Effector memory CD4-positive, alpha-beta T cell (primary cell): ENCODE results near the gene TMEM183A.

Source experiments
- DNase-seq, 3 donors: peaks; one replicate each; pipeline ENCODE4 v3.0.0-alpha.2; 2020
- H3K27ac ChIP-seq: 2 replicates; pipeline ENCODE4 v1.7.0; 2013; ENCODE audit warnings: mild to moderate bottlenecking, low read length, moderate library complexity; ENCODE audit not compliant: insufficient read depth, poor library complexity, severe bottlenecking
- H3K27me3 ChIP-seq: replicated peaks from 2 replicates; pipeline ENCODE4 v1.7.0; 2013; ENCODE audit warnings: mild to moderate bottlenecking, low read length; ENCODE audit not compliant: insufficient read depth, control insufficient read depth, poor library complexity, severe bottlenecking
- H3K36me3 ChIP-seq: 2 replicates; pipeline ENCODE4 v1.7.0; 2013; ENCODE audit warnings: mild to moderate bottlenecking, low read length, moderate library complexity; ENCODE audit not compliant: control insufficient read depth, insufficient read depth
- H3K4me1 ChIP-seq: 2 replicates; pipeline ENCODE4 v1.7.0; 2013; ENCODE audit warnings: low read length, mild to moderate bottlenecking; ENCODE audit not compliant: control insufficient read depth, insufficient read depth, poor library complexity, severe bottlenecking
- H3K4me3 ChIP-seq: 2 replicates; pipeline ENCODE4 v1.7.0; 2013; ENCODE audit warnings: low read length, low read depth, mild to moderate bottlenecking; ENCODE audit not compliant: insufficient read depth, poor library complexity, severe bottlenecking
- H3K9me3 ChIP-seq: 2 replicates; pipeline ENCODE4 v1.7.0; 2013; ENCODE audit warnings: mild to moderate bottlenecking, low read length, moderate library complexity; ENCODE audit not compliant: control insufficient read depth

Gene TMEM183A

GRCh38 chr1:203065191-203065590, 58.0 kb downstream of the TMEM183A start:
- H3K27ac ChIP-seq, result no peak overlapping the region
- no peaks in the 10 kb centered on the region for H3K27me3 ChIP-seq
- no peaks in the 10 kb centered on the region for H3K36me3 ChIP-seq
- H3K9me3 ChIP-seq, result no peaks in the 10 kb centered on the region
- no peak overlapping the region for H3K4me3 ChIP-seq
- H3K4me1 ChIP-seq, result no peaks in the 10 kb centered on the region
- DNase-seq, result no peak

DNA sequence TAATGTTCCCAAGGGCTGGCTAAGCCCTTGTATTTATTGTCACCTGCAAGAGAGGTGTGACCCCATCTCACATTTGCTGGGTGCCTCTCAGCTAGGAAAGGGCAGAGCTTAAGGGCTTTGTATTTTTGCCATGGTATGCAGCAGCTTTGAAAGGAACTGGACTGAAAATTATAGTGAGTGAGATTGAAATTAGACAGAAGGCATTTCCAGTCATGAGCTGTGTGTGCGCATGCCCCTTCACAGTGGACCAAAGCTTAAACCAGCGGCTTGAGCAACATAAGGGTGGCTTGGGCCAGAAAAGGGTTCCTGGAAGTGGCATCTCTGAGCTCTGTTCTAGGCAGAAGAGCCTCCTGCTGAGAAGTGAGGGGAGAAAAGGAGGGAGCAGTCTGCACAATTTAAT, 58.8 kb downstream of the TMEM183A start:
- no peak for DNase-seq
- Histone ChIP-seq H3K9me3 (no peaks in the 10 kb centered on the region), H3K4me1 (no peaks in the 10 kb centered on the region), H3K27ac (no peak overlapping the region), H3K4me3 (no peak overlapping the region), H3K36me3 (no peaks in the 10 kb centered on the region), H3K27me3 (no peaks in the 10 kb centered on the region)

DNA sequence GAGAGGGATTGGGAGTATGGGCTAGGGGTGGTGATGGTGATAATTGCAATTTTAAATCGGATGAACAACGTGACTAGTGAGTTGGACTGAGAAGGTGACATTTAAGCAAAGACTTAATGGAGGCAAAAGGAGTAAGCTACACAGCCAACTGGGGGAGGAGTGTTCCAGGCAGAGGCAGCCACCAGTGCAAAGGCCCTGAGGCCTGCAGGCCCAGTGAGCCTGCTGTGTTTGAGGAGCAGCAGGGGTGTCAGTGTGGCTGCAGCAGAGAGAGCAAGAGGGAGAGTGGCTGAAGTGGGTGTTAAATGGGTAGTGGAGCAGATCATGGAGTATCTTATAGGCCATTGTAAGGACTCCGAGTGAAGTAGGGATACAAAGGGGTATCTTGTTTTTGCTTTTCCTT, 59.8 kb downstream of the TMEM183A start:
- Histone ChIP-seq H3K4me3 (no peak overlapping the region), H3K27me3 (no peaks in the 10 kb centered on the region), H3K36me3 (no peaks in the 10 kb centered on the region), H3K27ac (no peak overlapping the region), H3K4me1 (no peaks in the 10 kb centered on the region), H3K9me3 (no peaks in the 10 kb centered on the region)
- no peak for DNase-seq

DNA sequence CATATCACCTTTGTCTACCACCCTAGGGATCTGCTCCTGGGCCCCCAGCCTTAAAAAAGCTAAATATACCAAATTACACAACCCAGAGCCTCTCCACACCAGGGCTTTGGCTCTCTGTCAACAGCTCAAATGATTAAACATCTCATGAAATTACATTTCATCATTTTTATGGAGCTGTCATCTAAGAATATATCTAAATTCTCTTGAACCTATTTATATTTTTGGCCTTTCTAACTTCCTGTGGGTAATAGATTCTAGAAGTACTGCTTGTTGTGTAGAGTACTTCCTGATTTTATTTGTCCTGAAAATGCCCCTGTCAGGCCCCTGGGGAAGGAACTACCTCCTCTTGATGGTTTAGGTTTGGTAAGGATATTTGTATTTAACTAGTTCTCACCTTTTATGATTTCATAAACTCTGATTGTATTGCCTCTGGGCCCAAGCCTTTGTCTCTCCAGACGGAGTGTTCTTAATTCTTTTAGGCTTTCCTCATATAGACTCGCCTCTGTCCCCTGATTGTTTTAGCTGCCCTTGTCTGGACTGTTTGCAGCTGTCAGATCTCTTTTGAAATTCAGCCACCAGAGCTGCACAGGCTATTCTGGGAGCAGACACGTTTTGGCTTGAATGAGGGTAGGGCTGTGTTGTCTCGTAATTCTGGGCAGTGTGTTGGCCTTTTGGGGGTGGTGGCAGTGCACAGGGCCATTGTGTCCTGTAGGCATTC, 62.0 kb downstream of the TMEM183A start:
- no peak overlapping the region for H3K4me3 ChIP-seq
- H3K9me3 ChIP-seq, result no peaks in the 10 kb centered on the region
- H3K4me1 ChIP-seq, result no peaks in the 10 kb centered on the region
- H3K27me3 ChIP-seq, result no peaks in the 10 kb centered on the region
- DNase-seq, result no peak
- H3K36me3 ChIP-seq, result no peaks in the 10 kb centered on the region
- H3K27ac ChIP-seq, result no peak overlapping the region

DNA sequence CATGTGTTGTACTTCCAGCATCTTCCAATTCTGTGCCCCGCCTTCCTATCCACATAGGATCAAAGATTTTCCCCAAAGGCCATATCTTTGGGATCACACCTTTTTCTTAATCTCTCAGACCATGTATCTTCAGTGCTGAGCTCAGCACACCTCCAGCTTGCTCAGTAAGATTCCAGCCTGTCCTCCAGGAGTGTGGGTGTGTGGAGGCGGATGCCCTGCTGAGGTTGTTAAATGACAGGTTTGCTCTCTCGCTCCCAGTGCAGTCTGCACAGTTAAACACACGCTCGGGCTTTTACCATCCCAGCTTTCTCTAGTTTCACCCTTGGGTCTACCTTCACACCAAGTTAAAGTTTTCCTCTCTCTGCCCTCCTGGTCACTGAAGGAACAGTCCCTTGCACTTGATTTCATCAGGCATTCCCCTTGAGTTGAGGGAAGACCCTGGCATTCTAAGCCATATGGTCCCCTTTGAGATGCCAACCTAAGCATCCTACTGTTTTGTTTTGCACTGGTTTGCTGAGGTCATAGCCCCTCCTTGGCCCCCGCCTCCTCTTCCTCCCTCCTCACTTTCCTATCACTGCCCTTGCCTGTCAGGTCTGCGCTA, 64.9 kb downstream of the TMEM183A start:
- no peak overlapping the region for H3K4me3 ChIP-seq
- H3K27me3 ChIP-seq, result peaks cover 4% of the 10 kb centered on the region
- no peak for DNase-seq

DNA sequence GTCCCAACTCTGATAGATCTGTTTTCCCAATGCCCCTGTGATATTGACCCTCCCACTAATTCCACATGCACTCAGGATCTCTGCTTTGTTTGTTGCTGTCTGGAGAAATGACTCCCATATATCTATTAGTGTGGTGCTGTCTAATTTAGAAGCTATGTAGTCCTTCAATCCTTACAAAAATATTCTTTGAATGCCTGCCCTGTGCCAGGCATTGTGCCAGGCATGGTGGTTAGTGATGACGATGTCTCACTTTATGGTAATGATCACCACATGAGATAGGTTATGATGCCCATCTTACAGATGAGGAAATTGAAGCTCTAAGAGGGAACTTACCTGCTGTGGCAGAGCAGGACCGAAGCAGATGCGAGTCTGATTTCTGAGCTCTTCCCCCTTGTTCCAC, 65.7 kb downstream of the TMEM183A start:
- H3K27me3 ChIP-seq, result peaks cover 4% of the 10 kb centered on the region
- no peak overlapping the region for H3K27ac ChIP-seq

More for the DNA sequence above, 64.9 kb downstream of the TMEM183A start:
- H3K27ac ChIP-seq, result no peak overlapping the region
- peaks cover 9% of the 10 kb centered on the region for H3K4me1 ChIP-seq
- H3K9me3 ChIP-seq, result no peaks in the 10 kb centered on the region
- H3K36me3 ChIP-seq, result no peaks in the 10 kb centered on the region

DNA sequence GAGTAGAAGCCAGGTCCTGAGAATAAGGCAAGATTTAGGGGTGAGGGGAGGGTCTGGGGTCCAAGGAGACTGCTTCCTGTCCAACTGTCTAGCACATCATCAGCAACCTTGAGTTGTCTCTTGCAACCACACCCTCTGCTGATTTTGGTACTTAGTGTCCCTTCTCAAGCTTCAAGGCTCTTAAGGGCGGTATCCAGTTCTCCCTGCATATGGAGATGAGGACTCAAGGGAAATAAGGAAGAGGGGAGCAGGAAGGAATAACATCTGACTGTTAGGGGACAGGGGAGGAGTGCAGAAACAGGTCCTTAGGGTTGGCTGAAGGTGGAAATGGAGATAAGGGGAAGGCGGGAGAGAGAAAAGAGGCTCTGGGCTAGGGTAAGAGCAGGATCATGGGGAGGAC, 66.3 kb downstream of the TMEM183A start:
- no peak overlapping the region for H3K27ac ChIP-seq
- DNase-seq, result no peak
- peaks cover 9% of the 10 kb centered on the region for H3K4me1 ChIP-seq
- no peaks in the 10 kb centered on the region for H3K9me3 ChIP-seq
- H3K36me3 ChIP-seq, result no peaks in the 10 kb centered on the region
- no peak overlapping the region for H3K4me3 ChIP-seq
- H3K27me3 ChIP-seq, result peaks cover 4% of the 10 kb centered on the region

More for the DNA sequence above, 65.7 kb downstream of the TMEM183A start:
- Histone ChIP-seq H3K9me3 (no peaks in the 10 kb centered on the region), H3K4me3 (no peak overlapping the region), H3K36me3 (no peaks in the 10 kb centered on the region), H3K4me1 (peaks cover 9% of the 10 kb centered on the region)
- no peak for DNase-seq
